ENCODE measurements around the gene DDRGK1.
"Not testable (repeated sequence)": the region's sequence is repeated elsewhere in the genome, so short reads cannot be mapped to it uniquely, and the experiment has no call there.

DDRGK1 gene

GRCh38 chr20:3215359-3215917 is 11.0 kb upstream of the DDRGK1 start:
- not testable (repeated sequence) for H2AFZ ChIP-seq (ENCODE audit: low read depth, low read length); DNase-seq; H3K9me3 ChIP-seq (ENCODE audit: control insufficient read depth, low read length); H3K18ac ChIP-seq (ENCODE audit: low read depth in 1 of 2, low read length in 2 of 2); H4K8ac ChIP-seq (ENCODE audit: low read length); H3K23ac ChIP-seq (ENCODE audit: low read length in 2 of 2); H3K27ac ChIP-seq (ENCODE audit: low read length, poor library complexity, severe bottlenecking); H3K4ac ChIP-seq (ENCODE audit: low read depth in 1 of 2, low read length in 2 of 2); H3K27me3 ChIP-seq (ENCODE audit: control insufficient read depth in 1 of 2, insufficient read depth in 1 of 2, low read length in 2 of 2); H2AK5ac ChIP-seq (ENCODE audit: low read length, severe bottlenecking); H2BK120ac ChIP-seq (ENCODE audit: low read depth, low read length); H4K91ac ChIP-seq (ENCODE audit: low read length); H3K9ac ChIP-seq (ENCODE audit: low read length); H2BK5ac ChIP-seq (ENCODE audit: low read depth, low read length, poor library complexity, severe bottlenecking); H2BK15ac ChIP-seq (ENCODE audit: low read depth, poor library complexity, severe bottlenecking); H3K4me1 ChIP-seq (ENCODE audit: control insufficient read depth, insufficient read depth, low read depth, low read length); H2BK12ac ChIP-seq (ENCODE audit: low read length in 2 of 2); H3K14ac ChIP-seq (ENCODE audit: low read length in 2 of 2); H3K4me3 ChIP-seq (ENCODE audit: insufficient read depth in 1 of 2, low read depth in 1 of 2, low read length in 2 of 2); H3K4me2 ChIP-seq (ENCODE audit: low read length, poor library complexity, severe bottlenecking)
- peaks cover 32% of the 10 kb centered on the region for H3K79me1 ChIP-seq (replicated peaks; ENCODE audit: low read length, poor library complexity, severe bottlenecking)
- peaks cover 41 to 44% of the 10 kb centered on the region in 2 experiments for H3K36me3 ChIP-seq (ENCODE audit: control insufficient read depth in 1 of 2, insufficient read depth in 2 of 2, low read depth in 1 of 2, low read length in 2 of 2)
- WGBS, result 100% methylated on average over 7 of the region's 7 CpGs

GRCh38 chr20:3213226-3213625 is 8.7 kb upstream of the DDRGK1 start:
- Histone ChIP-seq H3K9me3 (ENCODE audit: control insufficient read depth, low read length) (no peaks in the 10 kb centered on the region), H3K4me1 (ENCODE audit: control insufficient read depth, insufficient read depth, low read depth, low read length) (peaks cover 10% of the 10 kb centered on the region), H4K8ac (ENCODE audit: low read length) (no peak overlapping the region), H3K27me3 (ENCODE audit: control insufficient read depth in 1 of 2, insufficient read depth in 1 of 2, low read length in 2 of 2) (no peaks in the 10 kb centered on the region), H3K18ac (ENCODE audit: low read depth in 1 of 2, low read length in 2 of 2) (no peak overlapping the region), H3K79me1 (replicated peaks; ENCODE audit: low read length, poor library complexity, severe bottlenecking) (peaks cover 30% of the 10 kb centered on the region), H3K9ac (ENCODE audit: low read length) (no peak overlapping the region), H2AK5ac (ENCODE audit: low read length, severe bottlenecking) (no peak overlapping the region), H2BK120ac (ENCODE audit: low read depth, low read length) (no peak overlapping the region), H2AFZ (ENCODE audit: low read depth, low read length) (no peak overlapping the region), H3K23ac (ENCODE audit: low read length in 2 of 2) (no peak overlapping the region), H3K36me3 (ENCODE audit: control insufficient read depth in 1 of 2, insufficient read depth in 2 of 2, low read depth in 1 of 2, low read length in 2 of 2) (peaks cover 35 to 36% of the 10 kb centered on the region in 2 experiments), H3K27ac (ENCODE audit: low read length, poor library complexity, severe bottlenecking) (no peak overlapping the region), H2BK5ac (ENCODE audit: low read depth, low read length, poor library complexity, severe bottlenecking) (no peak overlapping the region), H3K4ac (ENCODE audit: low read depth in 1 of 2, low read length in 2 of 2) (no peak overlapping the region), H3K4me3 (ENCODE audit: insufficient read depth in 1 of 2, low read depth in 1 of 2, low read length in 2 of 2) (no peak overlapping the region), H4K91ac (ENCODE audit: low read length) (no peak overlapping the region), H2BK12ac (ENCODE audit: low read length in 2 of 2) (no peak overlapping the region), H2BK15ac (ENCODE audit: low read depth, poor library complexity, severe bottlenecking) (no peak overlapping the region), H3K4me2 (ENCODE audit: low read length, poor library complexity, severe bottlenecking) (no peak overlapping the region), H3K14ac (ENCODE audit: low read length in 2 of 2) (no peak overlapping the region)
- DNase-seq, result no peak
- 97% methylated on average over 7 of the region's 7 CpGs for WGBS

- H3K79me1 ChIP-seq (replicated peaks; ENCODE audit: low read length, poor library complexity, severe bottlenecking), result peaks cover 31% of the 10 kb centered on the region
- no peak overlapping the region for H2AK5ac ChIP-seq (ENCODE audit: low read length, severe bottlenecking)
- H2BK120ac ChIP-seq (ENCODE audit: low read depth, low read length), result no peak overlapping the region
- H3K9ac ChIP-seq (ENCODE audit: low read length), result peak overlapping the region; percentile 88
- no peak overlapping the region for H3K23ac ChIP-seq (ENCODE audit: low read length in 2 of 2)
- no peak overlapping the region for H3K18ac ChIP-seq (ENCODE audit: low read depth in 1 of 2, low read length in 2 of 2)
- no peak overlapping the region for H2BK15ac ChIP-seq (ENCODE audit: low read depth, poor library complexity, severe bottlenecking)
- H3K4me1 ChIP-seq (ENCODE audit: control insufficient read depth, insufficient read depth, low read depth, low read length), result peaks cover 11% of the 10 kb centered on the region
- no peak overlapping the region for H4K91ac ChIP-seq (ENCODE audit: low read length)
- H2BK5ac ChIP-seq (ENCODE audit: low read depth, low read length, poor library complexity, severe bottlenecking), result no peak overlapping the region
- no peak overlapping the region for H2BK12ac ChIP-seq (ENCODE audit: low read length in 2 of 2)
- DNase-seq, result no peak
- H3K4ac ChIP-seq (ENCODE audit: low read depth in 1 of 2, low read length in 2 of 2), result no peak overlapping the region
- H3K36me3 ChIP-seq (ENCODE audit: control insufficient read depth in 1 of 2, insufficient read depth in 2 of 2, low read depth in 1 of 2, low read length in 2 of 2), result peaks cover 19 to 27% of the 10 kb centered on the region in 2 experiments
- H2AFZ ChIP-seq (ENCODE audit: low read depth, low read length), result no peak overlapping the region
- no peak overlapping the region for H4K8ac ChIP-seq (ENCODE audit: low read length)
- H3K27ac ChIP-seq (ENCODE audit: low read length, poor library complexity, severe bottlenecking), result no peak overlapping the region
- no peaks in the 10 kb centered on the region for H3K9me3 ChIP-seq (ENCODE audit: control insufficient read depth, low read length)
- H3K4me3 ChIP-seq (ENCODE audit: insufficient read depth in 1 of 2, low read depth in 1 of 2, low read length in 2 of 2), result peak overlapping the region in 1 of 2 experiments; percentile 97
- WGBS, result 91% methylated on average over 2 of the region's 2 CpGs
- no peaks in the 10 kb centered on the region for H3K27me3 ChIP-seq (ENCODE audit: control insufficient read depth in 1 of 2, insufficient read depth in 1 of 2, low read length in 2 of 2)
- peak overlapping the region in 1 of 2 experiments; percentile 22 for H3K14ac ChIP-seq (ENCODE audit: low read length in 2 of 2)
- H3K4me2 ChIP-seq (ENCODE audit: low read length, poor library complexity, severe bottlenecking), result peak overlapping the region; percentile 72
Measured at GRCh38 chr20:3210346-3210745, 5.9 kb upstream of the DDRGK1 start.

- Histone ChIP-seq H3K9ac (ENCODE audit: low read length) (peak overlapping the region; percentile 88), H3K9me3 (ENCODE audit: control insufficient read depth, low read length) (no peaks in the 10 kb centered on the region), H3K79me1 (replicated peaks; ENCODE audit: low read length, poor library complexity, severe bottlenecking) (peaks cover 27% of the 10 kb centered on the region), H3K18ac (ENCODE audit: low read depth in 1 of 2, low read length in 2 of 2) (peak overlapping the region; percentile 54 to 69), H3K4ac (ENCODE audit: low read depth in 1 of 2, low read length in 2 of 2) (peak overlapping the region; percentile 90 to 99), H3K4me2 (ENCODE audit: low read length, poor library complexity, severe bottlenecking) (peak overlapping the region; percentile 72), H3K27me3 (ENCODE audit: control insufficient read depth in 1 of 2, insufficient read depth in 1 of 2, low read length in 2 of 2) (no peaks in the 10 kb centered on the region), H2AFZ (ENCODE audit: low read depth, low read length) (no peak overlapping the region), H2BK15ac (ENCODE audit: low read depth, poor library complexity, severe bottlenecking) (no peak overlapping the region), H4K8ac (ENCODE audit: low read length) (peak overlapping the region; percentile 97), H4K91ac (ENCODE audit: low read length) (peak overlapping the region; percentile 96), H3K27ac (ENCODE audit: low read length, poor library complexity, severe bottlenecking) (no peak overlapping the region), H3K14ac (ENCODE audit: low read length in 2 of 2) (peak overlapping the region in 1 of 2 experiments; percentile 93), H2BK5ac (ENCODE audit: low read depth, low read length, poor library complexity, severe bottlenecking) (no peak overlapping the region), H2BK12ac (ENCODE audit: low read length in 2 of 2) (no peak overlapping the region), H2AK5ac (ENCODE audit: low read length, severe bottlenecking) (no peak overlapping the region), H2BK120ac (ENCODE audit: low read depth, low read length) (peak overlapping the region; percentile 100), H3K36me3 (ENCODE audit: control insufficient read depth in 1 of 2, insufficient read depth in 2 of 2, low read depth in 1 of 2, low read length in 2 of 2) (peaks cover 16 to 23% of the 10 kb centered on the region in 2 experiments), H3K23ac (ENCODE audit: low read length in 2 of 2) (no peak overlapping the region), H3K4me3 (ENCODE audit: insufficient read depth in 1 of 2, low read depth in 1 of 2, low read length in 2 of 2) (peak overlapping the region; percentile 85 to 97), H3K4me1 (ENCODE audit: control insufficient read depth, insufficient read depth, low read depth, low read length) (peaks cover 11% of the 10 kb centered on the region)
- WGBS, result 2% methylated on average over 10 of the region's 10 CpGs
- peak; percentile 53 for DNase-seq
Measured at GRCh38 chr20:3209946-3210317, 5.5 kb upstream of the DDRGK1 start.
